HL-60/S4 (cell line): ENCODE results near the gene CCN2.

Experiments
- in situ Hi-C: fragments of 300-500 bp; cut with MboI; formaldehyde crosslinking; loops from 2 replicates; pipeline ENCODE4 v1.14.3; 2022; ENCODE audit warnings: low sequenced_read_pairs

Gene CCN2

GRCh38 chr6:131946404-131946991, 4.7 kb downstream of the CCN2 start:
- in situ Hi-C loops, result no loop called here

- in situ Hi-C loops, result no loop called here
Observed at GRCh38 chr6:131945971-131946370, 5.2 kb downstream of the CCN2 start.

- in situ Hi-C loops, result no loop called here
Observed at GRCh38 chr6:131937703-131938631, 13.2 kb downstream of the CCN2 start.

GRCh38 chr6:131937226-131937625, 13.9 kb downstream of the CCN2 start:
- in situ Hi-C loops, result no loop called here

GRCh38 chr6:131936156-131936555, 15.0 kb downstream of the CCN2 start:
- in situ Hi-C loops, result no loop called here

- in situ Hi-C loops, result no loop called here
Observed at GRCh38 chr6:131931063-131931750, 20.0 kb downstream of the CCN2 start.

- in situ Hi-C loops, result no loop called here
Observed at GRCh38 chr6:131929976-131930375, 21.2 kb downstream of the CCN2 start.

GRCh38 chr6:131929264-131929663, 21.9 kb downstream of the CCN2 start:
- in situ Hi-C loops, result no loop called here

- in situ Hi-C loops, result loop anchor here (25.0 kb wide), 2 partner anchors 238 to 562 kb away; no protein-coding TSS in a partner anchor
Observed at GRCh38 chr6:131924881-131925474, 26.2 kb downstream of the CCN2 start.

- in situ Hi-C loops, result loop anchor here (25.0 kb wide), 2 partner anchors 236 to 564 kb away; no protein-coding TSS in a partner anchor
Observed at GRCh38 chr6:131923356-131923755, 27.8 kb downstream of the CCN2 start.

GRCh38 chr6:131920656-131921055, 30.5 kb downstream of the CCN2 start:
- in situ Hi-C loops, result loop anchor here (25.0 kb wide), 2 partner anchors 233 to 567 kb away; no protein-coding TSS in a partner anchor

- in situ Hi-C loops, result loop anchor here (25.0 kb wide), 2 partner anchors 232 to 568 kb away; no protein-coding TSS in a partner anchor
Observed at GRCh38 chr6:131918650-131919355, 32.4 kb downstream of the CCN2 start.

GRCh38 chr6:131917763-131918649, 33.2 kb downstream of the CCN2 start:
- in situ Hi-C loops, result loop anchor here (25.0 kb wide), 2 partner anchors 231 to 569 kb away; no protein-coding TSS in a partner anchor

GRCh38 chr6:131917318-131917717, 33.9 kb downstream of the CCN2 start:
- in situ Hi-C loops, result loop anchor here (25.0 kb wide), 2 partner anchors 230 to 570 kb away; no protein-coding TSS in a partner anchor

GRCh38 chr6:131916847-131917246, 34.3 kb downstream of the CCN2 start:
- in situ Hi-C loops, result loop anchor here (25.0 kb wide), 2 partner anchors 230 to 570 kb away; no protein-coding TSS in a partner anchor

GRCh38 chr6:131916091-131916796, 34.9 kb downstream of the CCN2 start:
- in situ Hi-C loops, result loop anchor here (25.0 kb wide), 2 partner anchors 229 to 571 kb away; no protein-coding TSS in a partner anchor

- in situ Hi-C loops, result loop anchor here (25.0 kb wide), 2 partner anchors 228 to 572 kb away; no protein-coding TSS in a partner anchor
Observed at GRCh38 chr6:131914967-131915751, 36.0 kb downstream of the CCN2 start.
